CD14-positive monocyte (primary cell): ENCODE data around the gene FGF19. TPM values are rescaled to one million over a fixed set of nuclear protein-coding genes. Genes with fewer than 3 reads are reported as not detected.
"Not testable (repeated sequence)": the region's sequence is repeated elsewhere in the genome, so short reads cannot be mapped to it uniquely, and the experiment has no call there.

Experiments
- DNase-seq, 3 donors: peaks; one replicate each; pipeline ENCODE4 v3.0.0-alpha.2; 2011 to 2022
- H2AFZ ChIP-seq: 2 replicates; pipeline ENCODE4 v1.6.0; 2012; ENCODE audit warnings: mild to moderate bottlenecking, low read depth, low read length, inconsistent platforms; ENCODE audit not compliant: insufficient read depth, poor library complexity, severe bottlenecking
- H3K27ac ChIP-seq, 2 donors: 1 replicate in 1 of 2; 2 replicates in 1 of 2; pipeline ENCODE4 v1.5.1; 2012 to 2013; ENCODE audit warnings: low read length in 2 of 2, control low read depth in 1 of 2, inconsistent platforms in 1 of 2, low read depth in 1 of 2, mild to moderate bottlenecking in 1 of 2
- H3K27me3 ChIP-seq, 2 donors: one replicate each; pipeline versions ENCODE4 v1.6.0 to v1.6.1; 2011 to 2013; ENCODE audit warnings: low read length in 2 of 2; ENCODE audit not compliant: control insufficient read depth in 2 of 2, insufficient read depth in 2 of 2
- H3K36me3 ChIP-seq, 2 donors: replicated peaks in 1 of 2; 1 replicate in 1 of 2; 2 replicates in 1 of 2; pipeline versions ENCODE4 v1.5.1 to v1.6.1; 2012 to 2013; ENCODE audit warnings: low read length in 2 of 2, control low read depth in 1 of 2, inconsistent platforms in 1 of 2, mild to moderate bottlenecking in 1 of 2; ENCODE audit not compliant: insufficient read depth in 2 of 2, control insufficient read depth in 1 of 2
- H3K4me1 ChIP-seq, 2 donors: 1 replicate in 1 of 2; 2 replicates in 1 of 2; pipeline versions ENCODE4 v1.5.1 to v1.6.1; 2012 to 2013; ENCODE audit warnings: low read length in 2 of 2, control low read depth in 1 of 2, inconsistent platforms in 1 of 2, mild to moderate bottlenecking in 1 of 2, moderate library complexity in 1 of 2; ENCODE audit not compliant: insufficient read depth in 2 of 2, control insufficient read depth in 1 of 2
- H3K4me2 ChIP-seq: replicated peaks from 2 replicates; pipeline ENCODE3; 2012; ENCODE audit warnings: low read length, moderate library complexity, mild to moderate bottlenecking; ENCODE audit not compliant: poor library complexity, severe bottlenecking; ENCODE audit errors: extremely low read depth
- H3K4me3 ChIP-seq, 3 experiments: fragments of 200-600 bp in 1 of 3; sonication (generic) in 1 of 3; replicated peaks in 1 of 3; 1 replicate in 2 of 3; 2 replicates in 1 of 3; pipeline ENCODE4 v1.5.1; 2011 to 2013; ENCODE audit warnings: low read length in 3 of 3, mild to moderate bottlenecking in 3 of 3, control low read depth in 2 of 3, low read depth in 2 of 3, inconsistent platforms in 1 of 3, moderate library complexity in 1 of 3
- H3K79me2 ChIP-seq: 2 replicates; pipeline ENCODE4 v1.6.0; 2012; ENCODE audit warnings: mild to moderate bottlenecking, control low read depth, inconsistent platforms, low read length, moderate library complexity; ENCODE audit not compliant: insufficient read depth
- H3K9ac ChIP-seq: 2 replicates; pipeline ENCODE4 v1.6.0; 2017; ENCODE audit warnings: low read length, mild to moderate bottlenecking; ENCODE audit not compliant: insufficient read depth, poor library complexity, severe bottlenecking
- H3K9me3 ChIP-seq, 2 donors: replicated peaks in 1 of 2; 1 replicate in 1 of 2; 2 replicates in 1 of 2; pipeline versions ENCODE4 v1.5.1 to v1.6.1; 2012 to 2013; ENCODE audit warnings: low read length in 2 of 2, control low read depth in 1 of 2; ENCODE audit not compliant: control insufficient read depth in 1 of 2, insufficient read depth in 1 of 2
- H4K20me1 ChIP-seq: 2 replicates; pipeline ENCODE4 v1.6.0; 2012; ENCODE audit warnings: mild to moderate bottlenecking, low read length, control low read depth, moderate library complexity; ENCODE audit not compliant: insufficient read depth
- H3K27ac Mint-ChIP-seq, 7 donors: one replicate each; pipeline ENCODE4 v1.8.0; 2020; ENCODE audit warnings: mild to moderate bottlenecking in 7 of 7, mixed read lengths in 7 of 7, moderate library complexity in 6 of 7, inconsistent platforms in 2 of 7
- H3K27me3 Mint-ChIP-seq, 3 donors: one replicate each; pipeline ENCODE4 v1.8.0; 2021 to 2022; ENCODE audit warnings: low read depth in 3 of 3, mild to moderate bottlenecking in 3 of 3, mixed read lengths in 3 of 3, moderate library complexity in 3 of 3, inconsistent platforms in 1 of 3
- H3K36me3 Mint-ChIP-seq, 2 donors: one replicate each; pipeline ENCODE4 v1.8.0; 2020; ENCODE audit warnings: mixed read lengths in 2 of 2, inconsistent platforms in 1 of 2, mild to moderate bottlenecking in 1 of 2
- H3K4me1 Mint-ChIP-seq: one replicate; pipeline ENCODE4 v1.8.0; 2020; ENCODE audit warnings: mild to moderate bottlenecking, mixed read lengths
- H3K4me3 Mint-ChIP-seq, 2 donors: one replicate each; pipeline ENCODE4 v1.8.0; 2020; ENCODE audit warnings: mild to moderate bottlenecking in 2 of 2, mixed read lengths in 2 of 2, moderate library complexity in 1 of 2
- H3K9me3 Mint-ChIP-seq, 7 donors: one replicate each; pipeline ENCODE4 v1.8.0; 2020 to 2022; ENCODE audit warnings: mixed read lengths in 7 of 7, mild to moderate bottlenecking in 6 of 7, moderate library complexity in 6 of 7, inconsistent platforms in 2 of 7
- CTCF ChIP-seq: fragments of 200-600 bp; IDR thresholded peaks from one replicate; pipeline ENCODE4 v1.8.0; 2022; ENCODE audit warnings: antibody characterized with exemption, mild to moderate bottlenecking
- WGBS: methylation state at CpG from one replicate; pipeline ENCODE4 v1.1.5; 2013; ENCODE audit warnings: missing lambda C conversion rate; ENCODE audit not compliant: insufficient coverage; 5-methylcytosine and 5-hydroxymethylcytosine counted together
- intact Hi-C, 2 donors: fragments of 100-400 bp; cut with micrococcal nuclease; formaldehyde crosslinking; loops; one replicate each; pipeline versions ENCODE4 v1.15.0 to v1.15.1; 2023
- polyA plus RNA-seq, 3 donors: library from polyadenylated mRNA; depleted of rRNA in 1 of 3; unstranded in 2 of 3; stranded (reverse) in 1 of 3; fragments of 300-500 nt in 2 of 3; fragments of >200 nt in 1 of 3; fragmentation: Illumina TruSeq in 2 of 3; gene quantifications; 1 replicate in 2 of 3; 2 replicates in 1 of 3; pipeline ENCODE4 v1.2.3, GENCODE V29; 2012 to 2021

FGF19 gene
- polyA plus RNA-seq, 3 donors, result not detected

GRCh38 chr11:69697469-69697843 is 6.4 kb downstream of the FGF19 start:
- H3K27ac Mint-ChIP-seq, result peak overlapping the region in 1 of 7 donors; percentile 68
- intact Hi-C loops, result no loop called here
- peaks cover 0 to 8% (median 2%) of the 10 kb centered on the region in 7 donors for H3K9me3 Mint-ChIP-seq
- Histone ChIP-seq H2AFZ (no peak overlapping the region), H3K27me3 (peaks cover 19 to 31% of the 10 kb centered on the region in 2 donors), H3K36me3 (no peaks in the 10 kb centered on the region), H3K9ac (no peak overlapping the region), H3K79me2 (no peaks in the 10 kb centered on the region), H3K4me3 (no peak overlapping the region), H3K4me1 (no peaks in the 10 kb centered on the region), H4K20me1 (no peaks in the 10 kb centered on the region), H3K4me2 (no peak overlapping the region), H3K9me3 (no peaks in the 10 kb centered on the region), H3K27ac (no peak overlapping the region)
- TF ChIP-seq CTCF, result no peak
- H3K4me1 Mint-ChIP-seq, result no peaks in the 10 kb centered on the region
- peaks cover 23 to 58% (median 37%) of the 10 kb centered on the region in 3 donors for H3K27me3 Mint-ChIP-seq
- H3K36me3 Mint-ChIP-seq, result no peaks in the 10 kb centered on the region
- no peak for DNase-seq
- WGBS, result 95% methylated on average over 8 of the region's 8 CpGs
- no peak overlapping the region for H3K4me3 Mint-ChIP-seq

- H3K36me3 Mint-ChIP-seq, result no peaks in the 10 kb centered on the region
- Histone ChIP-seq H3K9ac (no peak overlapping the region), H3K4me1 (no peaks in the 10 kb centered on the region), H3K79me2 (no peaks in the 10 kb centered on the region), H3K27me3 (peaks cover 14 to 27% of the 10 kb centered on the region in 2 donors), H3K9me3 (no peaks in the 10 kb centered on the region), H4K20me1 (no peaks in the 10 kb centered on the region), H3K4me3 (no peak overlapping the region), H3K4me2 (no peak overlapping the region), H3K36me3 (no peaks in the 10 kb centered on the region), H2AFZ (no peak overlapping the region), H3K27ac (no peak overlapping the region)
- H3K27me3 Mint-ChIP-seq, result peaks cover 19 to 56% (median 33%) of the 10 kb centered on the region in 3 donors
- H3K4me1 Mint-ChIP-seq, result no peaks in the 10 kb centered on the region
- no peak for TF ChIP-seq CTCF
- peaks cover 4 to 12% (median 7%) of the 10 kb centered on the region in 7 donors for H3K9me3 Mint-ChIP-seq
- 67% methylated on average over 14 of the region's 15 CpGs for WGBS
- no peak overlapping the region for H3K4me3 Mint-ChIP-seq
- peak overlapping the region in 1 of 7 donors; percentile 68 for H3K27ac Mint-ChIP-seq
- DNase-seq, result no peak
- intact Hi-C loops, result no loop called here
Measured at GRCh38 chr11:69696749-69697468, 6.9 kb downstream of the FGF19 start.

- peaks cover 10 to 51% (median 28%) of the 10 kb centered on the region in 3 donors for H3K27me3 Mint-ChIP-seq
- intact Hi-C loops, H2AFZ ChIP-seq, H3K36me3 ChIP-seq, H3K4me2 ChIP-seq, H3K4me3 ChIP-seq, H3K4me1 Mint-ChIP-seq, H3K27ac ChIP-seq, H3K9me3 ChIP-seq, H3K79me2 ChIP-seq, DNase-seq, H3K4me1 ChIP-seq, H3K27ac Mint-ChIP-seq, H3K9ac ChIP-seq, H3K36me3 Mint-ChIP-seq, H4K20me1 ChIP-seq: not testable (repeated sequence)
- H3K27me3 ChIP-seq, result peaks cover 8 to 17% of the 10 kb centered on the region in 2 donors
- 90% methylated on average over 2 of the region's 6 CpGs for WGBS
- peaks cover 4 to 16% (median 9%) of the 10 kb centered on the region in 7 donors for H3K9me3 Mint-ChIP-seq
- H3K4me3 Mint-ChIP-seq, result peak overlapping the region in 1 of 2 donors; percentile 51
Measured at GRCh38 chr11:69695995-69696394, 7.8 kb downstream of the FGF19 start.
